Upper lobe of left lung (tissue), 4 donors: ENCODE measurements around the gene HASPIN.

Experiments
- EP300 ChIP-seq, 4 donors: sonication (generic); formaldehyde crosslinking; IDR thresholded peaks; one replicate each; pipeline ENCODE4 v1.5.1; 2017; ENCODE audit warnings: antibody characterized with exemption in 4 of 4, control low read depth in 2 of 4
- POLR2A ChIP-seq, 4 donors: fragments of 450-650 bp; IDR thresholded peaks; one replicate each; pipeline ENCODE4 v1.5.1; 2016 to 2017; ENCODE audit warnings: antibody characterized with exemption in 4 of 4, mild to moderate bottlenecking in 2 of 4
- POLR2AphosphoS5 ChIP-seq, 2 donors: sonication (generic); formaldehyde crosslinking; IDR thresholded peaks; one replicate each; pipeline ENCODE4 v1.5.1; 2017; ENCODE audit warnings: antibody characterized with exemption in 2 of 2
- TF ChIP-seq, protein P1 (sequence below), 6 experiments: fragments of 450-650 bp in 4 of 6; fragments of 200-600 bp in 2 of 6; sonication (generic) in 2 of 6; IDR thresholded peaks; one replicate each; pipeline ENCODE4 v1.5.1; 2016 to 2019; ENCODE audit warnings: antibody characterized with exemption in 6 of 6

GRCh38 chr17:3770466-3770865 lies 46.8 kb downstream of the HASPIN start:
- TF ChIP-seq POLR2A (IDR thresholded peaks at IDR 0.05) (no peak), POLR2AphosphoS5 (IDR thresholded peaks at IDR 0.05) (peak in 1 of 2 donors; percentile 15), EP300 (IDR thresholded peaks at IDR 0.05) (no peak)
- TF ChIP-seq, protein P1, sequence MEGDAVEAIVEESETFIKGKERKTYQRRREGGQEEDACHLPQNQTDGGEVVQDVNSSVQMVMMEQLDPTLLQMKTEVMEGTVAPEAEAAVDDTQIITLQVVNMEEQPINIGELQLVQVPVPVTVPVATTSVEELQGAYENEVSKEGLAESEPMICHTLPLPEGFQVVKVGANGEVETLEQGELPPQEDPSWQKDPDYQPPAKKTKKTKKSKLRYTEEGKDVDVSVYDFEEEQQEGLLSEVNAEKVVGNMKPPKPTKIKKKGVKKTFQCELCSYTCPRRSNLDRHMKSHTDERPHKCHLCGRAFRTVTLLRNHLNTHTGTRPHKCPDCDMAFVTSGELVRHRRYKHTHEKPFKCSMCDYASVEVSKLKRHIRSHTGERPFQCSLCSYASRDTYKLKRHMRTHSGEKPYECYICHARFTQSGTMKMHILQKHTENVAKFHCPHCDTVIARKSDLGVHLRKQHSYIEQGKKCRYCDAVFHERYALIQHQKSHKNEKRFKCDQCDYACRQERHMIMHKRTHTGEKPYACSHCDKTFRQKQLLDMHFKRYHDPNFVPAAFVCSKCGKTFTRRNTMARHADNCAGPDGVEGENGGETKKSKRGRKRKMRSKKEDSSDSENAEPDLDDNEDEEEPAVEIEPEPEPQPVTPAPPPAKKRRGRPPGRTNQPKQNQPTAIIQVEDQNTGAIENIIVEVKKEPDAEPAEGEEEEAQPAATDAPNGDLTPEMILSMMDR (IDR thresholded peaks at IDR 0.05) = no peak
